ENCODE measurements around the gene TIGD2. TPM values are rescaled to one million over a fixed set of nuclear protein-coding genes. Genes with fewer than 3 reads are reported as not detected.

Gene TIGD2
- 1 to 10 TPM; 2.0 to 7.4 (median 3.9) TPM for polyA plus RNA-seq

- Mint-ChIP-seq H3K27me3 (ENCODE audit: low read depth in 3 of 3) (peaks cover 6 to 12% (median 12%) of the 10 kb centered on the region in 3 donors), H3K9me3 (no peaks in the 10 kb centered on the region), H3K4me1 (peaks cover 23 to 35% of the 10 kb centered on the region in 2 donors), H3K36me3 (peaks cover 0 to 8% (median 8%) of the 10 kb centered on the region in 3 donors), H3K27ac (peak within 1 kb of the TSS; percentile 85 to 91 (median 88)), H3K4me3 (peak within 1 kb of the TSS; percentile 91 to 94 (median 93))
- peak; percentile 84 to 90 (median 89) for DNase-seq
Measured at GRCh38 chr4:89110986-89111832, at the start of gene TIGD2. TIGD2 (plus strand) TSS chr4:89111533; CDS start chr4:89112975, 1,442 bp downstream.

GRCh38 chr4:89064848-89065247, 46.5 kb upstream of the TIGD2 start:
- no peak overlapping the region for H3K27ac Mint-ChIP-seq
- H3K9me3 Mint-ChIP-seq, result peaks cover 0 to 20% (median 4%) of the 10 kb centered on the region in 6 donors
- H3K27me3 Mint-ChIP-seq (ENCODE audit: low read depth in 3 of 3), result peaks cover 4 to 5% (median 5%) of the 10 kb centered on the region in 3 donors
- no peak for DNase-seq
- no peak overlapping the region for H3K4me3 Mint-ChIP-seq
- no peaks in the 10 kb centered on the region for H3K4me1 Mint-ChIP-seq
- H3K36me3 Mint-ChIP-seq, result no peaks in the 10 kb centered on the region

GRCh38 chr4:89067417-89067816, 43.9 kb upstream of the TIGD2 start:
- Mint-ChIP-seq H3K9me3 (peaks cover 0 to 6% (median 0%) of the 10 kb centered on the region in 6 donors), H3K36me3 (no peaks in the 10 kb centered on the region), H3K4me1 (no peaks in the 10 kb centered on the region), H3K4me3 (no peak overlapping the region), H3K27me3 (ENCODE audit: low read depth in 3 of 3) (peaks cover 0 to 4% (median 0%) of the 10 kb centered on the region in 3 donors), H3K27ac (no peak overlapping the region)
- no peak for DNase-seq

DNA sequence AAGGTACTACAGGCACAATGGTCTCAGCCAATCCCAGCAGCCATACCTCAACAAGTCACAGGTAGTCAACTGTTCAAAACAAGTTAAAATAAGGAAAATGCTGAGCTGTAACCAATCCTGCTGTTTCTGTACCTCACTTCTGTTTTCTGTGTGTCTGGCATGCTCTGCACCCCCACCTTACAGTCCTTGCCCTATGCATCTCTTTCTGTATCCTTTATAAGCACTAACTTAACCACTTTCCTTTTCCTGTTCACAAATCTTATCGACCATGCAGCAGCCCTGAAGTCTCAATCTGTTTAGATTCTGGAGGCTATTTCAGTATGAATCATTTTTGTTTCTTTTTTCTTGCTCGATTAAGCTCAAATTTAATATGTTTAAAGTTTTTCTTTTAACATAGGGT, 41.9 kb upstream of the TIGD2 start:
- Mint-ChIP-seq H3K27ac (no peak overlapping the region), H3K4me3 (no peak overlapping the region), H3K9me3 (no peaks in the 10 kb centered on the region), H3K27me3 (ENCODE audit: low read depth in 3 of 3) (peaks cover 0 to 4% (median 0%) of the 10 kb centered on the region in 3 donors), H3K36me3 (no peaks in the 10 kb centered on the region), H3K4me1 (no peaks in the 10 kb centered on the region)
- DNase-seq, result no peak

DNA sequence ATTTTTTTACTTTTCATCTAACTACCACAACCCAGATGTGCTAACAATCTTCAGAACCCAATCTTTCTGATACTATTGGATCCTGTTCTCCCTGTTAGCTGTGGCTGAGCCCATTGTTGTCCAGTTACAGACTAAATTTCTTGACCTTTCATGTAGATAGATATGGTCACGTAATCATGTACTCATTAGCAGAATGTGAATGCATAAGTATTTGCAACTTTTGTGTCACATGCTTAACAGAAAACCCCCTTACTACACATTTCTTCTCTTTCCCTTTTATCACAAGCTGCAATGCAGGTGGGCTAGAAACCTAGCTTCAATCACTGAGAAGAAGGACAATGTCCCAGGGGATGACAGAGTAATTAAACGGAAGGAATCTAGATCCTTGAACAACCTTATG, 41.3 kb upstream of the TIGD2 start:
- DNase-seq, result no peak

GRCh38 chr4:89071311-89071710, 40.0 kb upstream of the TIGD2 start:
- H3K4me3 Mint-ChIP-seq, result no peak overlapping the region
- H3K36me3 Mint-ChIP-seq, result no peaks in the 10 kb centered on the region
- peaks cover 0 to 4% (median 0%) of the 10 kb centered on the region in 3 donors for H3K27me3 Mint-ChIP-seq (ENCODE audit: low read depth in 3 of 3)
- no peaks in the 10 kb centered on the region for H3K4me1 Mint-ChIP-seq
- peaks cover 0 to under 1% (median 0%) of the 10 kb centered on the region in 6 donors for H3K9me3 Mint-ChIP-seq
- DNase-seq, result no peak
- no peak overlapping the region for H3K27ac Mint-ChIP-seq

More for the DNA sequence above, 41.3 kb upstream of the TIGD2 start:
- peaks cover 0 to 4% (median 0%) of the 10 kb centered on the region in 3 donors for H3K27me3 Mint-ChIP-seq (ENCODE audit: low read depth in 3 of 3)
- H3K4me3 Mint-ChIP-seq, result no peak overlapping the region
- H3K4me1 Mint-ChIP-seq, result no peaks in the 10 kb centered on the region
- no peaks in the 10 kb centered on the region for H3K9me3 Mint-ChIP-seq
- no peaks in the 10 kb centered on the region for H3K36me3 Mint-ChIP-seq
- H3K27ac Mint-ChIP-seq, result no peak overlapping the region

GRCh38 chr4:89072921-89073320, 38.4 kb upstream of the TIGD2 start:
- peaks cover 0 to 2% (median 2%) of the 10 kb centered on the region in 3 donors for H3K27me3 Mint-ChIP-seq (ENCODE audit: low read depth in 3 of 3)
- no peak overlapping the region for H3K27ac Mint-ChIP-seq
- H3K4me3 Mint-ChIP-seq, result no peak overlapping the region
- no peaks in the 10 kb centered on the region for H3K4me1 Mint-ChIP-seq
- no peak for DNase-seq
- H3K36me3 Mint-ChIP-seq, result peaks cover 0 to 3% (median 0%) of the 10 kb centered on the region in 3 donors
- H3K9me3 Mint-ChIP-seq, result peaks cover 0 to 17% (median 7%) of the 10 kb centered on the region in 6 donors

- Mint-ChIP-seq H3K9me3 (peaks cover 0 to 34% (median 15%) of the 10 kb centered on the region in 6 donors), H3K27me3 (ENCODE audit: low read depth in 3 of 3) (peaks cover 0 to 8% (median 6%) of the 10 kb centered on the region in 3 donors), H3K4me1 (no peaks in the 10 kb centered on the region), H3K27ac (no peak overlapping the region), H3K36me3 (peaks cover 0 to 3% (median 0%) of the 10 kb centered on the region in 3 donors), H3K4me3 (no peak overlapping the region)
- no peak for DNase-seq
Measured at GRCh38 chr4:89077761-89078160, 33.6 kb upstream of the TIGD2 start.

DNA sequence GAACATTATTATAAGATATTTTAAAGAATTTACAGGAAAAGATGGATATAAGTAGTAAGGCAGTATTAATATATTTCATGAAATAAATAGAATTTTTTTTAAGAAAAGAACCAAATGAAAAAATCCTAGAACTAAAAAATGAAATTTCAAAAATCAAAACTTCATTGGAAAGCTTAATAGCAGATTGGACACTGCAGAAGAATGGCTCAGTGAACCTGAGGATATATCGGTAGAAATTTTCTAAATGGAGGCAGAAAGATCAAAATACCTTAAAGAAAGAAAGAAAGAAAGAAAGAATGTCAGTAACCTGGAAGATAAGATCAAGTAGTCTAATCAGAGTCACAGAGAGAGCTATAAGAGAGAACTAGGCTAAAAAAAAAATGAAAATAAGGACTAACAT, 33.0 kb upstream of the TIGD2 start:
- H3K4me1 Mint-ChIP-seq, result no peaks in the 10 kb centered on the region
- H3K27me3 Mint-ChIP-seq (ENCODE audit: low read depth in 3 of 3), result peaks cover 0 to 8% (median 6%) of the 10 kb centered on the region in 3 donors
- H3K36me3 Mint-ChIP-seq, result peaks cover 0 to 3% (median 0%) of the 10 kb centered on the region in 3 donors
- no peak for DNase-seq
- H3K9me3 Mint-ChIP-seq, result peaks cover 0 to 34% (median 15%) of the 10 kb centered on the region in 6 donors
- no peak overlapping the region for H3K27ac Mint-ChIP-seq
- no peak overlapping the region for H3K4me3 Mint-ChIP-seq

DNA sequence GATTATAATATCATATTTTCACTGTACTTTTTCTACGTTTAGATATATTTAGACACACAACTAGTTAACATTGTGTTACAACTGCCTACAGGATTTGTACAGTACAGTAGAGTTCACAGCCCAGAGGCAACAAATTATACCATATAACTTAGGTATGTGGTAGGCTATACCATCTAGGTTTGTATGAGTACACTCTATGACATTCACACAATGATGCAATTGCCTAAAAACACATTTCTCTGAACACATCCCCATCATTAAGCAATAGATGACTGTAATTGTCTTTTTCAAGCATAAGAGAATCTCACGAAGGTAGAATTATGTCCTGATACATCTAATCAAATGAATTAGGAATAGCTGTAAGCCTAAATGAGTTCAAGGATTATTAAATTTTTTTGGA, 12.3 kb upstream of the TIGD2 start:
- Mint-ChIP-seq H3K4me3 (no peak overlapping the region), H3K27ac (no peak overlapping the region), H3K9me3 (peaks cover 0 to 3% (median 0%) of the 10 kb centered on the region in 6 donors), H3K4me1 (no peaks in the 10 kb centered on the region), H3K27me3 (ENCODE audit: low read depth in 3 of 3) (peaks cover 1 to 6% (median 2%) of the 10 kb centered on the region in 3 donors), H3K36me3 (no peaks in the 10 kb centered on the region)
- DNase-seq, result no peak

GRCh38 chr4:89099471-89099870, 11.9 kb upstream of the TIGD2 start:
- no peaks in the 10 kb centered on the region for H3K36me3 Mint-ChIP-seq
- no peak overlapping the region for H3K4me3 Mint-ChIP-seq
- H3K27ac Mint-ChIP-seq, result no peak overlapping the region
- peaks cover 0 to 3% (median 0%) of the 10 kb centered on the region in 6 donors for H3K9me3 Mint-ChIP-seq
- peaks cover 1 to 6% (median 3%) of the 10 kb centered on the region in 3 donors for H3K27me3 Mint-ChIP-seq (ENCODE audit: low read depth in 3 of 3)
- H3K4me1 Mint-ChIP-seq, result no peaks in the 10 kb centered on the region
- no peak for DNase-seq

DNA sequence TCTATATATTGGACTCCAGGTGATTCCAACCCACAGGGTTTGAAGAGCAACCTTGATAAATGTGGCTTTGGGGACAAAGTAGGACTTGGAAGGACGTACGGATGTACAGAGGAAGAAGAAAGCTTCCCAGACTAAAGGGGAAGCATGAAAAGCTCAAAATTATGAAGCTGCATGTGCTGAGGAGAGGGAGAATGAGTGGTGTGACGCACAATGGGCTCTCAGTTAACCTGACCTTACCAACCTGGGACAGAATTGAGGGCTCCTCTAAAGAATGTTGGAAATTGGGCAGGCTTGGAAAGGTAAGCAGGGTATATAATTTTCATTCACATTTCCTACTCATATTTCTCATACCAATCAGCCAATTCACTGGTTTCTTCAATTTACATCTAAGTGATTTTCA, 10.5 kb upstream of the TIGD2 start:
- no peak overlapping the region for H3K4me3 Mint-ChIP-seq
- no peaks in the 10 kb centered on the region for H3K9me3 Mint-ChIP-seq
- H3K27ac Mint-ChIP-seq, result no peak overlapping the region
- H3K27me3 Mint-ChIP-seq (ENCODE audit: low read depth in 3 of 3), result peaks cover 1 to 6% (median 6%) of the 10 kb centered on the region in 3 donors
- no peaks in the 10 kb centered on the region for H3K36me3 Mint-ChIP-seq
- DNase-seq, result no peak
- no peaks in the 10 kb centered on the region for H3K4me1 Mint-ChIP-seq

DNA sequence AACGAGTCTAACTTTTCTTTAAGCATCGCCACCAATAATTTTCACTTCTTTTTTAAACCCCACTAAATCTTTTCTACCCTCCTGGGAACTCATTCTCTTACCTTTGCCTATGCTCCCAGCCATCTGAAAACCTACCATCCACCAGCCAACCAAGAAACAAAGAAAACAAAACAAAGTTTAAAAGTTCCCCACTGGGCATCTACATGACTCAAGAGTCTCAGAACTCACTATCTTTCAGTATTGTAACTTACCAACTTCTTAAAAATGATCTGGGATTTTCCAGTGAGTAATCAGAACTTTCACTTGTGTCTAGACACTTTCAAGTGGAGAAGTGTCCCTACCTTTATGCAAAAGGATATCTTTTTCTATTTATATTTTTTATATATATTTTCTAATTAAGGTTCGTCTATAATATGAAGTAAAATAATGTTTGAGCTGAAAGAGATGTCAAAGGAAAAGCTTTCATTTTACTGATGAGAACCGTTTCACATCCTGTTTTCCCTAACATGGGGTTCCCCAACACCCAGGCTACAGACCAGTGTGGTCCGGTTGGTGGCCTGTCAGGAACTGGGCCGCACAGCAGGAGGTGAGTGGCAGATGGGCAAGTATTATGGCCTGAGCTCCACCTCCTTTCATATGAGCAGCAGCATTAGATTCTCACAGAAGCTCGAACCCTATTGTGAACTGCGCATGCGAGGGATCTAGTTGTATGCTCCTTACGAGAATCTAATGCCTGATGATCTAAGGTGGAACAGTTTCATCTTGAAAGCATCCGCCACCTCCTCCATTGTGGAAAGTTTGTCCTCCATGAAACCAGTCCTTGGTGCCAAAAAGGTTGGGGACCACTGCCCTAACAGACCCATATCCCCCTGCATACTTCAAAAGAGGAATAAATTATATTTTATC, 9.8 kb upstream of the TIGD2 start:
- peaks cover 1 to 9% (median 4%) of the 10 kb centered on the region in 3 donors for H3K27me3 Mint-ChIP-seq (ENCODE audit: low read depth in 3 of 3)
- no peaks in the 10 kb centered on the region for H3K9me3 Mint-ChIP-seq
- H3K4me1 Mint-ChIP-seq, result no peaks in the 10 kb centered on the region
- no peaks in the 10 kb centered on the region for H3K36me3 Mint-ChIP-seq
- no peak overlapping the region for H3K4me3 Mint-ChIP-seq
- DNase-seq, result no peak
- no peak overlapping the region for H3K27ac Mint-ChIP-seq

Data from immature natural killer cell (primary cell).